GM20431 (cell line): Measurements from ENCODE around the gene MYADML2.

Experiments used
- in situ Hi-C: fragments of 300-500 bp; cut with MseI, MboI; formaldehyde crosslinking; loops from one replicate; pipeline ENCODE4 v1.15.0; 2020; ENCODE audit warnings: low sequenced_read_pairs; ENCODE audit not compliant: unreplicated experiment

MYADML2 gene

GRCh38 chr17:81902023-81902652 is 44.9 kb downstream of the MYADML2 start, which contains the start of gene NPB:
Gene NPB (plus strand): TSS chr17:81902238. CDS start chr17:81902278, 40 bp downstream.
- in situ Hi-C loops, result no loop called here

- in situ Hi-C loops, result no loop called here
Observed at GRCh38 chr17:81901167-81902022, 45.6 kb downstream of the MYADML2 start.

- in situ Hi-C loops, result no loop called here
Observed at GRCh38 chr17:81900181-81900820, 46.7 kb downstream of the MYADML2 start.

GRCh38 chr17:81899514-81900166 is 47.4 kb downstream of the MYADML2 start:
- in situ Hi-C loops, result no loop called here

GRCh38 chr17:81898885-81899284 is 48.1 kb downstream of the MYADML2 start:
- in situ Hi-C loops, result no loop called here

- in situ Hi-C loops, result no loop called here
Observed at GRCh38 chr17:81898029-81898866, 48.8 kb downstream of the MYADML2 start.

GRCh38 chr17:81895400-81895799 is 51.6 kb downstream of the MYADML2 start:
- in situ Hi-C loops, result no loop called here

- in situ Hi-C loops, result no loop called here
Observed at GRCh38 chr17:81891303-81891552, 55.8 kb downstream of the MYADML2 start.

GRCh38 chr17:81890447-81891302 is 56.4 kb downstream of the MYADML2 start:
- in situ Hi-C loops, result no loop called here
